ENCODE measurements around the gene ANKRD49. TPM values are rescaled to one million over a fixed set of nuclear protein-coding genes. Genes with fewer than 3 reads are reported as not detected.

The ANKRD49 gene
- total RNA-seq, 1 donor from 2014 or later = 4.4 TPM

DNA sequence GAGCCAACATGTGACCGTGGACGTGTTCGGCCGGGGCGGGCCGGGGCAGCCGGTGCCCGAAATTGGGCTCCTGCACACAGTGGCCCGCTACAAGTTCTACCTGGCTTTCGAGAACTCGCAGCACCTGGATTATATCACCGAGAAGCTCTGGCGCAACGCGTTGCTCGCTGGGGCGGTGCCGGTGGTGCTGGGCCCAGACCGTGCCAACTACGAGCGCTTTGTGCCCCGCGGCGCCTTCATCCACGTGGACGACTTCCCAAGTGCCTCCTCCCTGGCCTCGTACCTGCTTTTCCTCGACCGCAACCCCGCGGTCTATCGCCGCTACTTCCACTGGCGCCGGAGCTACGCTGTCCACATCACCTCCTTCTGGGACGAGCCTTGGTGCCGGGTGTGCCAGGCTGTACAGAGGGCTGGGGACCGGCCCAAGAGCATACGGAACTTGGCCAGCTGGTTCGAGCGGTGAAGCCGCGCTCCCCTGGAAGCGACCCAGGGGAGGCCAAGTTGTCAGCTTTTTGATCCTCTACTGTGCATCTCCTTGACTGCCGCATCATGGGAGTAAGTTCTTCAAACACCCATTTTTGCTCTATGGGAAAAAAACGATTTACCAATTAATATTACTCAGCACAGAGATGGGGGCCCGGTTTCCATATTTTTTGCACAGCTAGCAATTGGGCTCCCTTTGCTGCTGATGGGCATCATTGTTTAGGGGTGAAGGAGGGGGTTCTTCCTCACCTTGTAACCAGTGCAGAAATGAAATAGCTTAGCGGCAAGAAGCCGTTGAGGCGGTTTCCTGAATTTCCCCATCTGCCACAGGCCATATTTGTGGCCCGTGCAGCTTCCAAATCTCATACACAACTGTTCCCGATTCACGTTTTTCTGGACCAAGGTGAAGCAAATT is 51.7 kb downstream of the ANKRD49 start:
- peak overlapping the region; percentile 73 for H3K4me3 ChIP-seq
- peak; percentile 19 for DNase-seq
- H3K27ac ChIP-seq (replicated peaks) = no peak overlapping the region
- TF ChIP-seq, protein P1, sequence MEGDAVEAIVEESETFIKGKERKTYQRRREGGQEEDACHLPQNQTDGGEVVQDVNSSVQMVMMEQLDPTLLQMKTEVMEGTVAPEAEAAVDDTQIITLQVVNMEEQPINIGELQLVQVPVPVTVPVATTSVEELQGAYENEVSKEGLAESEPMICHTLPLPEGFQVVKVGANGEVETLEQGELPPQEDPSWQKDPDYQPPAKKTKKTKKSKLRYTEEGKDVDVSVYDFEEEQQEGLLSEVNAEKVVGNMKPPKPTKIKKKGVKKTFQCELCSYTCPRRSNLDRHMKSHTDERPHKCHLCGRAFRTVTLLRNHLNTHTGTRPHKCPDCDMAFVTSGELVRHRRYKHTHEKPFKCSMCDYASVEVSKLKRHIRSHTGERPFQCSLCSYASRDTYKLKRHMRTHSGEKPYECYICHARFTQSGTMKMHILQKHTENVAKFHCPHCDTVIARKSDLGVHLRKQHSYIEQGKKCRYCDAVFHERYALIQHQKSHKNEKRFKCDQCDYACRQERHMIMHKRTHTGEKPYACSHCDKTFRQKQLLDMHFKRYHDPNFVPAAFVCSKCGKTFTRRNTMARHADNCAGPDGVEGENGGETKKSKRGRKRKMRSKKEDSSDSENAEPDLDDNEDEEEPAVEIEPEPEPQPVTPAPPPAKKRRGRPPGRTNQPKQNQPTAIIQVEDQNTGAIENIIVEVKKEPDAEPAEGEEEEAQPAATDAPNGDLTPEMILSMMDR (IDR thresholded peaks at IDR 0.05; ENCODE audit: borderline replicate concordance) = no peak
- no peaks in the 10 kb centered on the region for H3K27me3 ChIP-seq (ENCODE audit: low read depth)
- H3K4me1 ChIP-seq = peaks cover 58% of the 10 kb centered on the region
- intact Hi-C loops (cut with micrococcal nuclease) = no loop called here
- no peaks in the 10 kb centered on the region for H3K9me3 ChIP-seq (replicated peaks)
- no peaks in the 10 kb centered on the region for H3K36me3 ChIP-seq

DNA sequence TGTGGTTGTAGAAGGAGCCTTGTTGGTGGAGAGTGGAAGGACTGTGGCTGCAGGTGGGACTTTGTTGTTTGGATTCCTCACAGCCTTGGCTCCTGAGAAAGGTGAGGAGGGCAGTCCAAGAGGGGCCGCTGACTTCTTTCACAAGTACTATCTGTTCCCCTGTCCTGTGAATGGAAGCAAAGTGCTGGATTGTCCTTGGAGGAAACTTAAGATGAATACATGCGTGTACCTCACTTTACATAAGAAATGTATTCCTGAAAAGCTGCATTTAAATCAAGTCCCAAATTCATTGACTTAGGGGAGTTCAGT is 52.3 kb downstream of the ANKRD49 start:
- Histone ChIP-seq H3K36me3 (no peaks in the 10 kb centered on the region), H3K27ac (replicated peaks) (no peak overlapping the region), H3K4me1 (peaks cover 58% of the 10 kb centered on the region), H3K9me3 (replicated peaks) (no peaks in the 10 kb centered on the region), H3K4me3 (peak overlapping the region; percentile 73), H3K27me3 (ENCODE audit: low read depth) (no peaks in the 10 kb centered on the region)
- intact Hi-C loops (cut with micrococcal nuclease) = no loop called here
- no peak for DNase-seq
- TF ChIP-seq, protein P1 (IDR thresholded peaks at IDR 0.05; ENCODE audit: borderline replicate concordance) = no peak

GRCh38 chr11:94546886-94547285 is 53.1 kb downstream of the ANKRD49 start:
- TF ChIP-seq, protein P1 (IDR thresholded peaks at IDR 0.05; ENCODE audit: borderline replicate concordance) = no peak
- H3K9me3 ChIP-seq (replicated peaks) = no peaks in the 10 kb centered on the region
- intact Hi-C loops (cut with micrococcal nuclease) = no loop called here
- peak overlapping the region; percentile 73 for H3K4me3 ChIP-seq
- H3K36me3 ChIP-seq = no peaks in the 10 kb centered on the region
- no peak for DNase-seq
- H3K4me1 ChIP-seq = peaks cover 58% of the 10 kb centered on the region
- no peaks in the 10 kb centered on the region for H3K27me3 ChIP-seq (ENCODE audit: low read depth)
- no peak overlapping the region for H3K27ac ChIP-seq (replicated peaks)

- DNase-seq = no peak
- Histone ChIP-seq H3K36me3 (no peaks in the 10 kb centered on the region), H3K9me3 (replicated peaks) (no peaks in the 10 kb centered on the region), H3K4me3 (no peak overlapping the region), H3K4me1 (peaks cover 52% of the 10 kb centered on the region), H3K27ac (replicated peaks) (no peak overlapping the region), H3K27me3 (ENCODE audit: low read depth) (no peaks in the 10 kb centered on the region)
- TF ChIP-seq, protein P1 (IDR thresholded peaks at IDR 0.05; ENCODE audit: borderline replicate concordance) = no peak
- intact Hi-C loops (cut with micrococcal nuclease) = no loop called here
Measured at GRCh38 chr11:94549146-94549545, 55.4 kb downstream of the ANKRD49 start.

Small RNA genes lying within 50 kb of the gene (microRNA-seq; reads per million reads assigned to microRNA genes)
- gene MIR548L = 3.1 reads per million, percentile 3 among the genes with 10 or more reads in this experiment

Other genes with a start within 250 kb of the ANKRD49 start
- not detected for gene IZUMO1R, start 189.4 kb upstream of the ANKRD49 start, total RNA-seq
- gene GPR83, start 92.6 kb upstream of the ANKRD49 start, total RNA-seq = 0.25 TPM
- 7.3 TPM for gene MRE11, start 140 bp upstream of the ANKRD49 start, total RNA-seq
- not detected for gene C11orf97, start 18.5 kb downstream of the ANKRD49 start, total RNA-seq
- gene FUT4, start 49.9 kb downstream of the ANKRD49 start, total RNA-seq = 1.4 TPM
- 0.66 TPM for gene PIWIL4, start 73.4 kb downstream of the ANKRD49 start, total RNA-seq

All from left ventricle myocardium inferior (tissue), 1 donor.